GM12891 (cell line): ENCODE results near the gene AMDHD1.
"Not testable (repeated sequence)": the region's sequence is repeated elsewhere in the genome, so short reads cannot be mapped to it uniquely, and the experiment has no call there.

Experiments
- DNase-seq: peaks from one replicate; pipeline ENCODE4 v3.0.0; 2011; ENCODE audit warnings: low spot score; ENCODE audit not compliant: insufficient read length
- FAIRE-seq: peaks from 2 replicates; lab custom pipeline; 2011; peaks lifted over from hg19 to GRCh38; lab: Jason Lieb, UNC
- PAX5 ChIP-seq: IDR thresholded peaks from 2 replicates; pipeline ENCODE4 v1.6.1; 2011; ENCODE audit warnings: low read length, moderate library complexity, mild to moderate bottlenecking; ENCODE audit not compliant: insufficient read depth, severe bottlenecking
- POLR2A ChIP-seq: IDR thresholded peaks from 2 replicates; pipeline ENCODE4 v1.6.1; 2011; ENCODE audit warnings: low read depth, low read length, control low read depth
- POLR2AphosphoS5 ChIP-seq: IDR thresholded peaks from 2 replicates; pipeline ENCODE4 v1.6.1; 2011; ENCODE audit warnings: low read depth, low read length, control low read depth
- POU2F2 ChIP-seq: IDR thresholded peaks from 2 replicates; pipeline ENCODE4 v1.6.1; 2011; ENCODE audit warnings: low read depth, mild to moderate bottlenecking, control low read depth, low read length, moderate library complexity
- SPI1 ChIP-seq: IDR thresholded peaks from 2 replicates; pipeline ENCODE4 v1.6.1; 2011; ENCODE audit warnings: low read depth, low read length, control low read depth
- TAF1 ChIP-seq: IDR thresholded peaks from 2 replicates; pipeline ENCODE4 v1.6.1; 2011; ENCODE audit warnings: low read depth, low read length, control low read depth

AMDHD1 gene

GRCh38 chr12:95960241-95960640 lies 17.1 kb downstream of the AMDHD1 start:
- no peak for FAIRE-seq
- TF ChIP-seq POLR2AphosphoS5: no peak
- no peak for TF ChIP-seq PAX5
- TF ChIP-seq POLR2A: no peak
- no peak for TF ChIP-seq SPI1
- TF ChIP-seq POU2F2: no peak
- TF ChIP-seq TAF1: no peak
- no peak for DNase-seq

- DNase-seq (no peak), FAIRE-seq (no peak)
- no peak for TF ChIP-seq PAX5
- no peak for TF ChIP-seq TAF1
- TF ChIP-seq SPI1: no peak
- TF ChIP-seq POU2F2: no peak
- TF ChIP-seq POLR2AphosphoS5: no peak
- TF ChIP-seq POLR2A: no peak
These were observed 19.1 kb downstream of the AMDHD1 start for GRCh38 chr12:95962222-95962621.

GRCh38 chr12:95963096-95963495 lies 20.0 kb downstream of the AMDHD1 start:
- peak; percentile 40 for FAIRE-seq
- TF ChIP-seq POLR2A: no peak
- no peak for TF ChIP-seq SPI1
- TF ChIP-seq POLR2AphosphoS5: no peak
- TF ChIP-seq POU2F2: no peak
- no peak for TF ChIP-seq PAX5
- no peak for TF ChIP-seq TAF1
- DNase-seq: no peak

DNA sequence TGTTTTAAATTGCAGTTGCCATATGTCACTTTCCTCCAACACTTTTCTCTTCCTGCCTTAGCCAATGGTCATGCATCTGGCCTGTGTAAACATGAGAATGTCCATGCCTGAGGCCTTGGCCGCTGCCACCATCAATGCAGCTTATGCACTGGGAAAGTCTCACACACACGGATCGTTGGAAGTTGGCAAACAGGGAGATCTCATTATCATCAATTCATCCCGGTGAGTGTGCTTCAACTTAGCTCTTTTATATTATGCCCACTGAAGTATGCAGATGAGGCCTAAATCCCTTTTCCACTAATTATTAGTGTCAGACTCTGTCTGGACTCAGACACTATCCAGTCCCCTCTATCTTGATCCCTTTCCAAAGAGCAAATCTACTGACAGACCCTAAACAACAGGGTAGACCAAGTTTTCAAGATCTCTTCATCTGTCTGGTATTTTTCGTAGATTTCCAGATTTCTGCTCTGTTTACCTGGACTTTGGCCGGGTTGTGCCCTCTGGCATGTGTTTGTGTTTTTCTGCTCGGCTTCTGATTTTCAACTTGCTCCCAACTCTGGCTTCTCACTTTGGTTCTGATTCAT lies 23.2 kb downstream of the AMDHD1 start:
- TF ChIP-seq POU2F2: no peak
- TF ChIP-seq SPI1: no peak
- TF ChIP-seq PAX5: no peak
- no peak for TF ChIP-seq TAF1
- TF ChIP-seq POLR2A: no peak
- no peak for TF ChIP-seq POLR2AphosphoS5
- FAIRE-seq (no peak), DNase-seq (no peak)

- FAIRE-seq: no peak
- TF ChIP-seq TAF1: no peak
- TF ChIP-seq POLR2A: no peak
- TF ChIP-seq POU2F2: no peak
- no peak for TF ChIP-seq SPI1
- TF ChIP-seq POLR2AphosphoS5: no peak
- TF ChIP-seq PAX5: no peak
- DNase-seq: no peak
These were observed 24.2 kb downstream of the AMDHD1 start for GRCh38 chr12:95967301-95967700.

DNA sequence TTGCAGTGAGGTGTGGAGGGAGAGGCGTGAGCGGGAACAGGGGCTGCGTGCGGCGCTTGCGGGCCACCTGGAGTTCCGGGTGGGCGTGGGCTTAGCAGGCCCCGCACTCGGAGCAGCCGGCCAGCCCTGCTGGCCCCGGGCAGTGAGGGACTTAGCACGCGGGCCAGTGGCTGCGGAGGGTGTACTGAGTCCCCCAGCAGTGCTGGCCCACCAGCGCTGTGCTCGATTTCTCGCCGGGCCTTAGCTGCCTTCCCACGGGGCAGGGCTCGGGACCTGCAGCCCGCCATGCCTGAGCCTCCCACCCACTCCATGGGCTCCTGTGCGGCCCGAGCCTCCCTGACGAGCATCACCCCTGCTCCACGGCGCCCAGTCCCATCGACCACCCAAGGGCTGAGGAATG lies 26.0 kb downstream of the AMDHD1 start:
- not testable (repeated sequence) for FAIRE-seq, DNase-seq

- DNase-seq (no peak), FAIRE-seq (no peak)
- TF ChIP-seq POLR2AphosphoS5: no peak
- TF ChIP-seq PAX5: no peak
- TF ChIP-seq SPI1: no peak
- no peak for TF ChIP-seq POLR2A
- no peak for TF ChIP-seq POU2F2
- no peak for TF ChIP-seq TAF1
These were observed 27.8 kb downstream of the AMDHD1 start for GRCh38 chr12:95970905-95971304.

DNA sequence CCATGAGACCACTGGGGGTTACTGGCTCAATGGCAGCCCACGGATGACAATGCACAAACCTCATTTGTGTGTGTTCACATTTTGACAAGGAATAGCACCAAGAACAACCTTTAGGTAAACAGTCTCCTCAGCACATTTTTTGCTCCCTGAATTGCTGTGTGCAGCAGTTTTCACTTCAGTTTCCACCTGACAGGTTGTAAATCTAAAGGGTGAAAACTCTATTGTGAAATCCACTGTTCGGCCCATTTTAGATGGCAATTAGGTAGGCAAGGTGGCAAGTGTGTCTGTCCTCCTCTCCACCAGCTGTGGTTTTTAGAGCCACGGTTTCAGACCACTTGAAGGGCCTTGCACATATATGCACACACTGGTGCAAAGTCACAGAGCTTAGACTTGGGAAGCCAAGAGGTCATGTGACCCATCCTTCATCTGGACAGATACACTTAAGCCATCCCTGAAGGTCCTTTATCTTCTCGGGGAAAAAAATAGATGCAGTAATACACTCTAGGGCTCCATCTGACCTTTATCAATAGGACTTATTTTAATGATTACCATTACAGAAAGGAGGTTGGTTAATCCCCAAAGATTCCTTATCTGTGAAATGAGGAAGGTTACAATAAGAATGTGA lies 29.8 kb downstream of the AMDHD1 start:
- FAIRE-seq (no peak), DNase-seq (no peak)
- no peak for TF ChIP-seq SPI1

- FAIRE-seq (no peak), DNase-seq (no peak)
- TF ChIP-seq POU2F2: no peak
- no peak for TF ChIP-seq POLR2AphosphoS5
- TF ChIP-seq TAF1: no peak
- TF ChIP-seq SPI1: no peak
- TF ChIP-seq POLR2A: no peak
- no peak for TF ChIP-seq PAX5
These were observed 31.2 kb downstream of the AMDHD1 start for GRCh38 chr12:95974358-95974757.

DNA sequence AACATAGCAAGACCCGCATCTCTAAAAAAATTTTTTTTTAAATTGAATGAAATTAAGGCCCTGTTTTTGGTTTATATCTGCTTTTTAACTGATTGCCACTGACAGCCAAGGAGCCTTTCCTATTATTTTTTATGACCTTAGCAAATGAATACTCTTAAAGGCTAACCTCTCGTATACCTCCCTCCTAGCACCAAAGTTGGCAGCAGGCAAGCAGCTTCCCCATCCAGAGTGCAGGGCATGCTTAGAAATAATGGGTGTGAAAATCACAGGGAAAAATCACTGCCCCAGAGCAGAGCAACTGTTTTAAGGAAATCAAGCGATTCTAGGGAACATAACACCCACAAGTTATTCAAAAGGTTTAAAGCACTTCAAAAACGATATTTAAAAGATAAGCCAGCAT lies 32.4 kb downstream of the AMDHD1 start:
- TF ChIP-seq POU2F2 (no peak), PAX5 (no peak)
- FAIRE-seq: no peak

More for the DNA sequence above, 32.4 kb downstream of the AMDHD1 start:
- DNase-seq: no peak
